Spleen (tissue), 7 donors: Measurements from ENCODE around the gene ACCSL.

ENCODE experiments used
- CTCF ChIP-seq, 11 experiments: fragments of 200-600 bp in 7 of 11; fragments of 450-650 bp in 4 of 11; sonication (generic) in 4 of 11; IDR thresholded peaks in 8 of 11; conservative IDR thresholded peaks in 3 of 11; 1 replicate in 7 of 11; 2 replicates in 4 of 11; pipeline versions ENCODE4 v1.4.0 to v1.8.0; 2016 to 2021; ENCODE audit warnings: antibody characterized with exemption in 11 of 11, inconsistent platforms in 4 of 11, mild to moderate bottlenecking in 1 of 11
- POLR2A ChIP-seq, 3 donors: fragments of 450-650 bp; IDR thresholded peaks; one replicate each; pipeline ENCODE4 v1.5.1; 2017; ENCODE audit warnings: antibody characterized with exemption in 3 of 3, mild to moderate bottlenecking in 1 of 3
- donor health status: DM: no; HTN: no; CAD: no; lungs with moderate emphysema.
- donor health status: DM: no; HTN: no; CAD: no.
- donor health status: DM: no; HTN: no; CAD: no.

- TF ChIP-seq POLR2A (IDR thresholded peaks at IDR 0.05), result no peak
- TF ChIP-seq CTCF (IDR thresholded peaks at IDR 0.05 in 8 of 11, conservative IDR thresholded peaks at IDR 0.05 in 3 of 11), result no peak
Measured at GRCh38 chr11:44025727-44026126, 22.1 kb upstream of the ACCSL start.
